GM18502 (cell line): ENCODE results near the gene SLC7A1.

ENCODE experiments used
- ATAC-seq: cut with Tn5 transposase; IDR thresholded peaks from one replicate; pipeline ENCODE4 v1.9.1; 2021; ENCODE audit warnings: mild to moderate bottlenecking; ENCODE audit not compliant: unreplicated experiment, poor library complexity

The SLC7A1 gene

DNA sequence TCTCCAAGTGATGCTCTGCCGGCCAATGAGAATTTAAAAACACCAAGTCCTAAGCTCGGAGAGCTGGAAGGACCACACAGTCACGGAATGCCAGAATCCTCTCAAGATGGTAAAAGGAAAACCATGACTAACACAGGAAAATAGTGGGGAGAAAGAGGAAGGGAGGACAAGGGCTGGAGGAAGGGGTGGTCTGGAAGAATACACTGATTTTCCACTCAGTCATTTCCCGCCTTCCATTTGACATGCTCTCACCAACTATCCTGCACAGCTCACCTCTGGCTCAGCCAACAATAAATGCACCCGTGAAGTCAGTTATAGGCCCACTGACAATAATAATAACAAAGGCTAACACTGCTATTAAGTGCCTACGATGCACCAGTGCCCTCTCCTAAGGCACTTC is 31.5 kb downstream of the SLC7A1 start:
- no peak for ATAC-seq

DNA sequence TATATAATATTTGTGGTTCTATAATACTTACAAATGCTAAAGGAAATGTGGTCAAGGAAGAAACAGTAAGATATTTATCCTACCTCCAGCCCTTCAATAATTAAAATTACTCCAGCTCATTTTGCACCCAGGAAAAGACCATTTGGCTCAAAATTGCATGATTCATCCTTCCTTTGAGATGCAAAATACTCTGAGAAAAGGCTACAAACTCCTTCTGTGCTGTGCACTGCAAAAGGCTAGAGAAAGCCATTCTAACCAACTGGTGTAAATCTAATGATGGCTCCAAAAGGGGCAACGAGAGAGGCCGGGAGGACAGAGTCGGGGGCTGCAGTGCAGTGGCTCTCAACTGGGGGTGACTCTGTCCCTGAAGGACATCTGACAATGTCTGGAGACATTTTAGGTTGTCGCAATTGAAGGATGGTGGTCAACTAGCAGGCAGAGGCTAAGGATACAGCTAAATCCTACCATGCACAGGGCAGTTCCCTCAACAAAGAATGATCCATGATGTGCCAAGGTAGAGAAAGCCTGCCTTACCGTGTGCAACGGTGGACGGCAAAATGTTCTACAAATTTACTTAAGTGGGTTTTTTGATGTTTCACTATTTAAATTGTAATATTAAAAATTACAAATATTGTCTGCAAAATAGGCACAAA is 32.6 kb downstream of the SLC7A1 start:
- ATAC-seq, result no peak

- ATAC-seq, result no peak
Measured at GRCh38 chr13:29561918-29562317, 33.6 kb downstream of the SLC7A1 start.

- ATAC-seq, result no peak
Measured at GRCh38 chr13:29556742-29557141, 38.7 kb downstream of the SLC7A1 start.

DNA sequence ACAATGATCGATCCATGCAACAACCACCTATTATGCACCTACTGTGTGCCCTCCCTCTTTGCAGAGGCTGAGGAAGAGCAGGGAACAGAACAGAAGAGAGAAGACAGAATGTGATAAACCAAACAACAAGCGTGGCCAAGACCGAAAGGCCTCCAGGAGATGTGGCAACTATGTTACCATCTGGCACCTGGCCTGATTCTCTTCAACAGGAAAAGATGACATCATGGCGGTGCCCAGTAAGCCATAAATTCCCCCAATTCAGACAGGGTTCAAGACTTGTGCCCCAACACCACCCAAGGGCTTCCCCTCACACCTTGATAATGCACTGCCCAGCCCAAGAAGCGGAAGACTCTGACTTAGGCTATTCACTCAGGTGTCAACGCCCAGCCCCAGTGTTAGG is 44.3 kb downstream of the SLC7A1 start:
- ATAC-seq, result no peak

- no peak for ATAC-seq
Measured at GRCh38 chr13:29550430-29550988, 45.0 kb downstream of the SLC7A1 start.

DNA sequence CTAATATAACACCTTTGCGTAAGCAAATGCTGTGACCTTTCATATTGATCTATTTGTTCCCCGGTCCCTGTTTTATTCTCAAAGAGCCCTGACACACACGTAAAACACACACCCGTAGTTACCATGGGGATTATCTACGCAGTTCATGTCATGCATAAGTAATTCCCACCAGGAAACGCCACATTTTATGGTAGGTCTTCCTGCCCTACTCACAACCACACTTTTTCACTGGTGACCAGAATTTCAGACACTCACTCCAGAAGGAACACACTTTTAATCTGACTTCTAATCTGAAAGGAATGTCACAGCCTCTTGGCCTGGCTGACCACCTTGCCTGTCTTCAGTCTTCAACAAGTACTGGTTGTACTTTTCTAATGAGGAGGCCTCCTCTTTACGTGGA is 46.8 kb downstream of the SLC7A1 start:
- no peak for ATAC-seq

DNA sequence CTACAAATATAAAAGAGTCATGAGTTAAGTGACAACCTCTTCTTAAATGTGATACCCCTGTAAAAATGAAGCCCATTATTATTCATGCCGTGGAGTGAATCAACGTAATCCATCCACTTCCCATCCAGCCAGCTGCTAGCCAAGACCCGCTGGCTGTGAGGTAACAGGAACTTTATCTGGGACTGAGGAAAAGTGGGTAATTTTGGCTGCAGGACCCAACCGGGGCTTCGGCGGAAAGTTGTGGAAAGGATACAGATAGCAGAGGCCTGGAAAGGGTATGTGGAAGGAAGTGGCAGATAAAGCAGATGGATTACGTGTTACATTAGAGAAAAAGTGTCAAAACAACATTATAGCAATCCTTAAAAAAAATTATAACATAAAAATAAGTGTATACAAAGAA is 48.3 kb downstream of the SLC7A1 start:
- ATAC-seq, result no peak

DNA sequence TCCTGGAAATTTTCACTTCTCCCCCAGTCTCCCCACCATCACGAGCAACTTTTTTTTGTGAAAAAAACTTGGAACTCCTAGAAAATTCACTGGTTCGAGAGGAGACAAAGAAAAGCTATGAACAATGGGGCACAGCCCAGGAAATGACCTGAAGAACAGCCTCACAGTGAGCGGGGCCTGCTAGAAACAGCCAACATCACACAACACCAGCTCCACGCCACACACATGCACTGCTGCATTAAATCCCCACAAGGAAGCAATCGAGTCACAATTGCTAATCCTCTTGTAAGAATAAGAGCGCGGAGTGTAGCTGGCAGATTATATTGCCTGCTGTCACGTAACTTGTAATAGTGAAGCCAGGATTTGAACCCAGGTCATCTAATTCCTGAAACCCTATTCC is 48.8 kb downstream of the SLC7A1 start:
- ATAC-seq, result no peak

DNA sequence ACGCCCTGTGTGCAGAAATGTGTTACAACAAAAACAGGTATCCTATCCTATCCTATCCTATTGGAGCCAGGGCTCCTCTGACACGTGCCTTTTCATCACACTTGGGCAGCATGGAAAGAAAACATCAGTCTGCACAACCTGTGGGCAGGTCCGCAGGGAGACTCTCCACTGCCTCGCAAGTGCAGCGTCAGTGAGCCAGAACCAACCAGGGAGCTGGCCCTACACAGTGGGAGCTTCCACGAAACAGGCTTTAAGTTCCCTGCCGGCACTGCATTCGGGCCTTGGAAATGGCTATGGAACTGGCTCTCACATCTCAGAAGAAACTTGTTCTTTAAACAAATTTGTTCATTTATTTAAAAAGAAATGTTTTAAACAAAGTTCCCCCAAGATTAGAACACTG is 49.5 kb downstream of the SLC7A1 start:
- no peak for ATAC-seq

DNA sequence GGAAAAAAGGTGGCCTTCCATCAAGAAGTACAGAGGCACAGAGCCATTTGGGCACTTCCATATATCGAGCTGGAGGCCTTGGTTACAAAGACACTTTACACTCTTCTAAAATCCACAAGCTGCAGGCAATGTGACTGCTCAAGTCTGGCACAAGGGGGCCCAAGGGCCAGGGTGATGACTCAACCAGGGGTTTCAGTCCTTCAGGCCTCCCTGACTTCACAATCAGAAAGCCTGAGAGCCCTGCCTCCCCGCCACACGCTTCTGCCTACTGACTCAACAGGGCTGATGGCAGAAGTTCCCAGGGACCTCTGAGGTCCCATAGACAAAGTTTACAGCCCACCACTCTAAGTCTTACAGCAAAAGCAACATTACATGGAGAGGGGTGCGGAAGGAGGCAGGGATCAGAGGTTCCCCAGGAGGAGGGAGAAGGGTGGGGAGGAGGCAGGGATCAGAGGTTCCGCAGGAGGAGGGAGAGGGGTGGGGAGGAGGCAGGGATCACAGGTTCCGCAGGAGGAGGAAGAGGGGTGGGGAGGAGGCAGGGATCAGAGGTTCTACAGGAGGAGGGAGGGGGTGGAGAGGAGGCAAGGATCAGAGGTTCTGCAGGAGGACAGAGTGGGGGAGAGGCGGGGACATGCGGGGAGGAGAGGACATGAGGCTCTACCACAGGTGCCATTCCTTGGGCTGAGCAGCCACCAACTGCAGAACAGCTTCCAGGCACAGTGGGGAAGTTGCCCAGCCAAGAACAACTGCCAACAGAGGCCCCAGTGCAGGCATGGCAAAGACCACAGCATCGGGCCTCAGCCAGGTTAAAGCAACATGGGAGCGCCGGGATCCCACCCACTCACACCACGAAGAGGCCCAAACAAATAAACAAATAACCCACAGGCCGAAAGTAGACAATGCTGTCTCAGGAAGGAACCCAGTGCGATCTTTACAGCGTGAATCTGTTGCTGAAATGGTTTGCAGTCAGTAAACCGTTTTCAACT is 52.0 kb downstream of the SLC7A1 start:
- peak; percentile 100 for ATAC-seq

- ATAC-seq, result no peak
Measured at GRCh38 chr13:29542381-29542780, 53.1 kb downstream of the SLC7A1 start.

- ATAC-seq, result no peak
Measured at GRCh38 chr13:29541400-29541799, 54.1 kb downstream of the SLC7A1 start.

DNA sequence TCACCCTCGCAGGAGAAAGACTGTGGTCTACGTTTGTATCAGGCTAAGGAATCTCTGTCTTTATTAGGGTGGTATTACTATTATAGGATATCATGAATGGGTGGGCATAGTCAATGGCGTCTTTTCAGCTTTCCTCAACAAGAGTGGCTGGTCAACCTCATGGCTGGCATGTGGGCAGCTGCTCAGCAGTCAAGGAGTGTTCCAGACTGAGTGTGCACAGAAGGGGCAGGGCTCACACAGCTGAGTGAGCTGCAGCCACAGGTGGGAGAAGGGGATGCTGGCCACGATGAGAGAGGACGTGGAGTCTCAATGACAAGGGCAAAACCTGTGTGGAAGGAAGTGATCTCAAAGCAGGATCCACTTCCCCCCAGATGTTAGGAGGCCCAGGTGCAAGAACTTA is 54.7 kb downstream of the SLC7A1 start:
- ATAC-seq, result no peak

DNA sequence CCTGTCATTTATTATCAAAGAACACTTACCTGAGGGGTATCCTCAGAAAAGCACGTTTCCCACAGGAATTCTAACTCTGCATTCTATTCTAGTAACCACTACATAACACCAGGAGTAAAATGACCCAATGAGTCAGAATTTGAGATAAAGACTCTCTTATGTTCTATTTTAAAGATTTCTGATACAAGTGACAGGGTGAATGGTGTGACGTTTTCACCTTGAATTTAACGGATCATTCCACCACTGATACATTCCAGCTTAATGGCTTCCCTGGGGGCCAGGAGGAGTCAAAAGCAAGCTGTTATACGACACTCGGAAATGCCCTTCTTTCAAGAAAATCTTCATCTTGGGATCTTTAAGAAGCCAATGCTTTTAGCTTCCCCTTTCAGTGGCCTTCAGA is 55.2 kb downstream of the SLC7A1 start:
- ATAC-seq, result no peak

- ATAC-seq, result no peak
Measured at GRCh38 chr13:29539856-29540255, 55.6 kb downstream of the SLC7A1 start.

DNA sequence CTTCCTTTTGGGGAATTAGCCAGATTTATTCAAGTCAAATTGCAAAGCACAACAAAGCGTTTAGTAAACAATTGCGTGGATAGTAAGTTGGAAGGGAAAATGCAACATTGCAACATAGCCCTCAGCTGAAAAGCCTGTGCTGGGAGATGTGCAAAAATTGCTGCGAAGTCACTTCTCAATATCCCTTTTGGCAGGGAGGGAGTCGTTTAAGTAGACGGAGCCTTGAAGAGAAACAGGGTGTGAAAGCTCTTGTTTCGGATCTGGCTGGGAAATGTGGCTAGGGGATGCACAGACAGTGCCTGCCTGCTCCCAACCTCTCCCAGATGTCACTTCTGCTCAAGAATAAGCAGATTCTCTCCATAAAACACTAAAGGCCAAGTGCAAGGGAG is 56.8 kb downstream of the SLC7A1 start:
- no peak for ATAC-seq

DNA sequence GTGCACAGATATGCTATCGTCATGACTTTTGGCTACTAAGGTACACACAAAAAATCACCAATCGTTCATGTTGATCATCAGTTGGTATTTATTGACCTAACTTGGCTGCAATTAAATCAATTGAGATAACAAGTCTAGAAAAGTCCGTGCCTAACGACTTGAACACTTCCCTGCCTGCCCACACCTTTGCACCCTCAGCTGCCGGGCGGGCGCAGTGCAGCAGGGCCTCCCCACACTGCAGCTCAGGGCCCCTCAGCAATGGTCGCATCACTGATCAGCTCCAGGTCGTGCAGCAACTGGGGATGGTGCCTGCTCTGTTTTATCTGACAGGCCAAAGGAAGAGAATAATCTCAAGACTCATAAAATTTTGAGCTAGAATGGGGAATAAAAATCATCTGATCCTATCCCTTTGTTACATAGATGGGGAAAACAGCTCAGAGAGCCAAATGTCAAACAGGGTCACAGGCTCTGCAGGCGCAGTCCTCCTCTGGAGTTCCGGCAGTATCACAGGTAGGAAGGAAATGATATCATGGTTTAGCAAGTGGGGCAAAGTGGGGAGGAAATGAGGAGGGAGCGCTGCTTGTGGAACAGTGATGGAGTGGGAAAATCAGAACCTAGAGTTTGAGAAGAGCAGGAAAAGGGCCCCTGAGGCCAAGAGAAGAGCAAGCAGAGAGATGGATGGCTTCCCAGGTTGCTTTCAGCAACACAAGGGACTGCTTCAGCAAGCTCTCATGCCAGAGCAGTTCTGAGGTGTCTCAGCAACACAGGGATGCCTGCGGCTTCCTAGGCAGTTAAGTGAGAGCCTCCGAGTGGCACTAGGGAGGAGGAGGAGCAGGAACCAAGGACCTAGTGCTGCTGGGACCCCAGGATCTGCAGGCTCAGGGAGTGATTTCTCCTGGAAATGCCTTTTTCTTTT is 57.5 kb downstream of the SLC7A1 start:
- ATAC-seq, result no peak

DNA sequence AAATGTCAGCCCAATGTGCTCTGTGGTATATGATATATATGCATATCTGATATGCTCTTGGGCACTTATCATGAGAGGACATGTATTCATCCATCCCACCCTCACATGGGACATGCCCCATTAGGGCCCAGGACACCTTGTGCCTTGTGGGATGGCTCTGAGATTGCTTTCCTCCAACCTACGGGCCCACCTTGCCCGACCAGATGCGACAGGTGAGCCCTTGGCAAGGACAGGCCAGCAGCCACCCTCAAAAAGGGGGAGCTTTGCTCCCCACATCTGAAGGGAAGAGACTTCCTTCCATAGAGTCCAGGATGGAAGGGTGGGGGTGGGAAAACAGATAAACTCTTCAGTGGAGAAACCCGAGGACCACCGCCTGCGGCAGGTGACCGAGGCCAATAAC is 58.6 kb downstream of the SLC7A1 start:
- no peak for ATAC-seq
